Activated T-cell treated with anti-CD3 and anti-CD28 coated beads, Interleukin-2, amount 50 U/mL, for 1 hour (primary cell): Measurements from ENCODE around the gene ACTR10.

ENCODE experiments used
- DNase-seq: peaks from one replicate; pipeline ENCODE4 v3.0.0-alpha.2; 2020

ACTR10 gene

DNA sequence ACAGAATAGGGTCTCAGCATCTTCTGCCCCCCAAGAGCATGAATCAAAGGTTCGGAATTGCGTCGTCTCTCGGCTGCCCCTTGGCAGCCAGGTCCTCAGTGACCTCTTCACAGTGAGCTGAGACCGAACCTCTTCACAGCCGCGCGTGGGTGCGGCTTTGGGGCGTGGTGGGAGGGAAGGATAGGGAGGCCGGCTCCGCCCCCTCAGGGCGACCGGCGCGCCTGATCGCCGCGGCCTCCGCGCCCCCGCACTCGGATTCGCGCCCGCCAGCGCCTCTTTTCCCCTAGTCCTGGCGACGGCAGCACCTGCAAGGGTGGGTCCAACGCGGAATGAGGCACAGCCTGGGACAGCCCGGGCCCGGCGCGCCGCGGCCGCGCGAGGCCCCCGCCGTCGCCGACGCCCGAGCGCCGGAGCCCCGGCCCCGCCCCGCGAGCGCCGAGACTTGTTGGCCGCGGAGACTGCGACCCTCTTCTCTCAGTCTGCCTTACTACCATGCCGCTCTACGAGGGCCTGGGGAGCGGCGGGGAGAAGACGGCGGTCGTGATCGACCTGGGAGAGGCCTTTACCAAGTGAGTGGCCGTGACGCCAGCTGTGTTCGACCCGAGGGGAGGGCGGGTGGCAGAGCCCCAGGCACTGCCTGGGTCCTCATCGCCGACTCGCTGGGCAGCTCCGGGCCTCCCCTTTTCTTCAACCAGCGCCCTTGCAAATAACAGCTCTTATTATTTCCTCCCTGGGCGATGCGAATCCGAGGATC is at the start of gene ACTR10:
Gene ACTR10, plus strand, starts transcription at position 424 of the 754 bp plus-strand sequence. Its CDS starts 69 bp downstream, at position 493.
- DNase-seq = peak; percentile 96

DNA sequence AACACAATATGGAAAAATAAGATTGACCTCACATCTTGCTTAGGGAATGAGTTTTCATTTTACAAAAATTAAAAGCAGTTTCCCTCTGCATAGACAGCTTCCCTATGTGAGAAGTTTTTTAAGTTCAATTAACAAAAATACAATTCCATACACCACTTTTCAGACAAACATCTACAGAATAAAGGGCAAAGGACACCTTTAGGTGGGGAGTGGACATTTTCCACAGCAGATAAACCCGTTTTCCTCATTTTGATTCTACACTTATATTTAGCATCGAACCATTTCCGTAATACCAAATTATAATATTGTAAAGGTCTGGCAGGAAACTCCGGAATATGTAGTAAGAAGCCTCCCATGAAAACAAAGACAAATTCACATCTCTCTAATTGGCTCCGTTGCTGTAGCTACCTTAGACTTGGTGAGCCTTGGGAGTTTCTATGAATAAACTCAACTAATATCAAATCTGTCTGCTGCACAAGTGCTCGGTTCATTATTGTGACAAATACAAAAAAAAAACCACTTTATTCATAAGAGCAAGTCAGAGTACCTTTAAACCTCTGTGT is 49.6 kb upstream of the ACTR10 start:
- no peak for DNase-seq

DNA sequence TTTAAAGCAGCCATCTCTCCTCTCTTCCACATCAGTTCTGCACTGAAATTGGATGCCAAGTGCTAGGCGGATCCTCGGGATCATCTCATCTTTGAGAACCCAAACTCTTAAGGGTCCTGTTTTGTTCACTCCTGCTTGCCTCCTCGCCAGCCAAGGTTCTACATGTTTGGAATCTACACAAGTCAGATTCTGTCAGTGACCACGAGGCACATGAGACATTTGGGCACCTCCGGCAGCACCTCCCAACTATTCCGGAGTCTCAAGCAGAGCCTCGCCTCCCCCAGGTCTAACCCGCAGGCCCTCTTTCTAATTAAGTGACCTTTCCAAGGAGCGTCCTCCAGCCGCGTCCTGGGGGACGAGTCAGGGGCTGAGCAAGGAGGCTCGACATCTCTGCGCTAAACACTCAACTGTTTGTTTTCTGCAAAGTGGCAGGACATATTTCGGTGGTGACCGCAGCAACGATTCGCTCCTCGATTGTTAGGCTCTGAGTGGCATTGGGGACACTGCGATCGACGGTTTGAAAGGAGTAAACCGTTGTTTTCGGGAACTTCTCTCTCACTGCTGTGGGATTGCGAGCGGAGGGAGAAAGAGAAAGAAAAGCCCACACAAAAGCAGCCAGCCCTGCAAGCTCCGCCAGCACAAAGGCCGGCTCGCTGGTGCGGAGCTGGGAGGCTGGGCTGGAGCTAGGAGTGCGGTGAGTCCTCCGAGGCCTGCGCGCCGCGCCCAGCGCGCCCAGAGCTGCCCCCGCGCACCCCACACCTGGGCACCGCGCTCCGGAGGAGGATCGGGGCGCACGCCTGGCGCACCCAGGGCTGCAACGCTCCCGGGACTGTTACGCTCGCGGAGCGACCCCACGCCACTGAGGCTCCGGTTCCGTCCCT is 48.6 kb upstream of the ACTR10 start:
- DNase-seq = no peak

DNA sequence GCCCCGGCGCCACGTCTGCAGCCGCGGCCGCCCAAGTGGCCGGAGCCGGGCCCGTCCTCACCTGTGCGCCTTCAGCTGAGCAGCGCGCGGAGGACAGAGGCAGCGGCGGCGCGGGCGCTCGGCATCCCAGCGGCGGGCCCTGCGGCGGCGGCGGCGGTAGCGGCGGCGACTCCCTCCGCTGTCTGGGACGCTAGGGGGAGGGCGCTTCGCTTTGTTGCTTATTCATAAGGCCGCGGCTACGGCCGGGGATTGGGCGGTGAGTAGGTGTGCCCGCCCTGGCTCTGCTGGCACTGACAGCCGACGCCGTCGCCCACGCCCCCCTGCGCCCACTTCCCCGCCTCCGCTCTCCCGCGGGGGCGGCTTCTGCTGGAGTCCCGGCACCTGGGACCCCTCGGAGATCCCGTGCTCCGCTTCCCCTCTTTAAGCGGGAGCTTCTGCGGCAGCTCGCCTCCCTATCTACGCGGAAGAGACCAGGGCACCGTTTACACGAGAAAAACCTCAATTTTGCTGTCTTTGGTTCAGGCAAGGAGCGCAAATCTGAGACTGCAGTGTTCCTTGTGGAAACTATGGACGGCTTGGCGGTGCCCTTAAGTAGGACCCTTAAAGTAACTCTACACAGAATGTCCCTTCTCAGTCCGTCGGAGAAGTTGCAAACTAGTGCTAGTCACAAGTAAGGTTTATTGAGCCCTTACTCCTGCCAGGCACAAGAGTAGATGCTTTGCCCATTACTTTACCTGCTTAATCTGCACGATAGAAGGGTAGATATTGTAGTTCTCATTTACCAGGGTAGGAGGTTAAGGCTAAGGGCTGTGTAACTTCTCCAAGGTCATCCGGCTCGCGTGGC is 47.7 kb upstream of the ACTR10 start, which contains the start of gene ARMH4:
Gene ARMH4, minus strand, starts transcription at position 200 of the 844 bp plus-strand sequence. CDS start 12,855 bp downstream, outside the sequence.
- DNase-seq = peak; percentile 62

DNA sequence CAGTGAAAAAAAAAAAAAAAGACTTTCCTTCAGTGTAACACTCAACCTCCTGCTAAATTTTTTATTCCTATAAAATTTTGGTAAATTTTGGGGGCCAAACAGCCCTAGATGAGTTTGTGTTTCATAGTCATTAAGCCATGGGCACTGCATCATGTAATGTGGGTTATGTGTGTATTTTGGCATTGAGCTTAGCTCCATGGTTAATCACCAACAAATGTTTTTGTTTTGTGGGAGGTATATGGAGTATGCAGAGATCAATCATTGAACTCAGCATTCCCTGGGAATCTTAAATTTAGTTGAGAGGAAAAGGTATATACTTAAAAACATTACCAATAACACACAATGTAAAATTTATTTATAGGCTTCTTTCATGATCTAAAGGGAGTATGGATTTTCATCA is 39.4 kb upstream of the ACTR10 start:
- DNase-seq = no peak

DNA sequence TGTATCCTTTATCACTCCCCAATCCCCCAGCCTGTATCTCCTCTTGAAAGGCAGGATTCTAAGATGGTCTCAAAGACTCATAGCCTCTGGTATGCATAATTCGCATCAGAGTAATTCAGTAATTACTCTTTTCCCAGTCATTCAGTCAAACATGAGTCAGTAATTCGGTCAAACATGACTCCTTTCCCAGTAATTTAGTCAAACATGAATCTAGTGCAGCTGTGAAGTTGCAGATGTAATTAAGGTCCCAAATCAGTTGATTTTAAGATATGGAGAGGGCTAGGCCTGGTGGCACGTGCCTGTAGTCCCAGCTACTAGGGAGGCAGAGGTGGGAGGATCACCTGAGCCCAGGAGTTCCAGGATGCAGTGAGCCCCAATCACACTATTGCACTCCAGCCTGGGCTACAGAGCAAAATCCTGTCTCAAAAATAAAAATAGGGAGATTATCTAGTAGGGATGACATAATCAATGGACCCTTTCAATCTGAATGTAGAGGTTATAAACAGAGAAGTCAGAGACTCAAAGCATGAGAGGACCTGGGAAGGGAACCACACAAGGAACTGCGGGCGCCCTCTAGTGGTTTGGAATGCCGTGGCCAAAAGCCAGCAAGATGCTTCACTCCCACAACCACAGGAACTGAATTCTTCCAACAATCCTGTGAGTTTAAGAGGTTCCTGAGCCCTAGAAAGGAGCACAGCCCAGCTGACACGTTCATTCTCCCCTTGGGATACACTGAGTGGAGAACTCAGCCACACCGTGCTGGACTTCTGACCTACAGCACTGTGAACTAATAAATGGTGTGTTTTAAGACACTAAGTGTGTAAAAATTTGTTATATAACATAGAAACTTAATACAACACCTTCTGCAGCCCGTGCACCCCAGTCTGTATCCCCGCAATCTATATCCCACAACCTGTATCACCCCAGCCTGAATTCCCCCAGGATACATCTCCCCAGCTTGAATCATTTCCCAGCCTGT is 33.7 kb upstream of the ACTR10 start:
- peak; percentile 72 for DNase-seq

DNA sequence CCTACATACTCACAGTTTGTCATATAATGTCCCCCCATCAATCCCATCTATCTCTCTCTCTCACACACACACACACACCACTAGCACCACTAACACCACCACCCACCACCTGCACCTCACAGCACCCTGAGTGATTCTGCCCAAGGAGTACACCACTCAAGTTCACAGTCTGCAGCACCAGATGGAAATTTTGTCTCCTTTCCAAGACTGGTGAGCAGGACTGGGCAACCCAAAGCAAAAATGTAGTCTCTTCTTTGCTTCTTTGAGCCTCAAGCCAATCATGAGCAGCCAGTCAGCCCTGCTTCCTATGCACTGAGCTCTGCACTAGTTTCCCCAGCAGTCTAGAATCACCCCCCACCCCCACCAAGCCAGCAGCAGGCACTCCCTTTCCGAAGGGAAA is 32.9 kb upstream of the ACTR10 start:
- DNase-seq = no peak

DNA sequence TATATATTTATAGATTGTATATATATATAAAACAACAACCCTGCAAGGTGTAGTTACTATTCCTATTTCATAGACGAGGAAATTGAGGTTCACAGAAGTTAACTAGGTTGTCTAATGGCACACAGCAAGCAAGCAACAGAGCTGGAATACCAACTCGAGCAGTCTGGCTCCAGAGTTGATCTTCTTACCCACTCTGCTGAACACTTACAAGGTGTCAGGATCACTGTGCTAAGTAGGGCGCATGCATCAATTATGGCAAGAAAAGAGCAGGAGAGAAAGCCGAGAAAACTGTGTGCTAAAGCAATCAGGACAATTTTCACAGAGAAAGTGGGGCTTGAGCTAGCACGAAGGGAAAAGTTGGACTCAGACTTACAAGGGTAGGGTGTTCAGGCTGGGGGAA is 32.1 kb upstream of the ACTR10 start:
- DNase-seq = no peak

DNA sequence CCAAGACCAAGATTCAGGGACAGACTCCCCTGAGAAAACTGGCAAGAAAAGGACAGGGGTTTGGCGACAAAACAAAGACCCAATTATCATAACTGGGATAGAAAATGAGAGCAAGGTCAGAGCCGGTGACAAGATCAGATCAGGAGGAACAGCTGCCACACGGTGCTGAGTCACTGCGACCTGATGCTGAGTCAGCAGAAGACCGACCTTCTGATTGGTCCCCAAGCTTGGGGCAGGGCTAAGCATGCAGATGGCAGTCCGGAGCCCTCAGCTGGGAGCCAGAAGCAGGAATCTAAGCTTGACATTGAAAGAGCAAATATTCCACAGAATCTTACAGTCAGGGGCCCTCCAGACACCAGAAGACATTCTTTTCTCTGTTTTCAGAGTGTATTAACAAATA is 28.9 kb upstream of the ACTR10 start:
- peak; percentile 24 for DNase-seq

DNA sequence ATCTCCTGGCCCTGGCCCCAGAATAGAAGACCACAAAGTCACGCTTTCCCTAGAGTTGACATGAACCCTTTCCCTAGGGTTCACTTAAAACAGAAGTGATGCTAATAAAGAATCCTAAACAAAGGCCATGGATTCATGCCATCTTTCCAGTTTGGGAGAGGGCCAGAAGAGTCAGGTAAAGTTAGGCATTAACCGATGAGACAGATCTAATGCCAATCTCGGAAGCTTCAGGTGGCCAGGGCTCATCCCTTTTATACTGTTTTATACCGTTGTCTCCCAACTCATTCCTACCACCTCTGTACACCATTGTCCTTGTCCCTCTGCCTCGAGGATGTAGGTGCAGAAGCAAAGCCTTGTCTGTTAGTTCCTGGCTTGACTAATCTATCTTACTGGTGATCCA is 22.8 kb upstream of the ACTR10 start:
- DNase-seq = no peak

DNA sequence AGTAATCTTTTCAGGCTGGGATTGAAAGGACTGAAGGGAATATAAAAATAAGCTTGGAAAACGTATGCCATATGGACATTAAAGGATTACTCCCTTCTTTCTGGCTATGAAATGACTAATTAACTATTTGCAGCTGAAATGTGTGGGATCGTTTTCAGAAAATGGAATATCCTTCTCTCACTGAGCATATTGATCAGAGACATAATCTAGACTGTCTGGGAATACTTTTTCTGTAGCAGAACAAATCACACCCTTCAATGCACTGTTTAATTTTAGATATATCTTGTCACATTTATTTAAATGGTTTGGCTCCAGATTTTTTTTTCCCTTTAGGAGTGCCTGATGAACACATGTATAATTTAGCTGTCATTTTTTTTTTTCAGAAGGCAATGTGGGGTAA is 10.8 kb upstream of the ACTR10 start:
- no peak for DNase-seq

DNA sequence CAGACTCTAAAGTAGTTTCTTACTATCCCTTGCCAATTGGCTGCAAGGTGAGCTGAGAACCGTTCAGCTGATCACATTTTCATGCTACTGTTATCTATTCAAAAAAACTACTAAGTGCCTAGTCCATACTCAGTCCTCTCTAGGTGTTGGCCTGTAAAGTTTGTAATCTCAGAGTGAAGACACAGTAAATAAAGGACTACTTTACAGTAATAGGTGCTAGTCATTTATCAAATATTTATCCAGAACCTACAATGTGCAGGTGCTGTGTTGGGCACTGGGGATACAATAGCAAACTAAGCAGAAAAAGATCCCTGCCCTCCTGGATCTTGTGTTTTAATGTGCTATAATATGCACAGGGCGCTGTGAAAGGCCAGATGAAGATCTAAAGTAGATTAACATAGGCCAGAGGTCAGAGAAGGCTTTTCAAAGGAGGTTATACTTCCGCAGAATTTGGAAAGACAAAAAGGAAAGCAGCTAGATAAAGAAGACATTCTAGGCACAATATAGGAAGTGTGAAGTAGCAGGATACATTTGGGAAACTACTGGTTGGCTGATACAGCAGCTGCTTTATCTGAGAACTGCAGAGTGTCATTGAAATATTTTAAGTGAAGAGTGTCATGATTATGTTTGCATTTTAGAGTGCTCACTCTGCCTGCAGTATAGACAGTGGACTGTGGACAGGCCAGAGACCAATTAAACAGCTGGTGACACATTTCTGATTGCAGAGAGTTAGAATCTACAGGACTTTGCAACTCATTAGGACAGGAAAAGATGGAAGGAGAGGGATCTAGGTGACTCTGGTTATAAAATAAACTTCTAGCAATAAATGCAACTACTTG is 8.0 kb upstream of the ACTR10 start:
- DNase-seq = no peak

DNA sequence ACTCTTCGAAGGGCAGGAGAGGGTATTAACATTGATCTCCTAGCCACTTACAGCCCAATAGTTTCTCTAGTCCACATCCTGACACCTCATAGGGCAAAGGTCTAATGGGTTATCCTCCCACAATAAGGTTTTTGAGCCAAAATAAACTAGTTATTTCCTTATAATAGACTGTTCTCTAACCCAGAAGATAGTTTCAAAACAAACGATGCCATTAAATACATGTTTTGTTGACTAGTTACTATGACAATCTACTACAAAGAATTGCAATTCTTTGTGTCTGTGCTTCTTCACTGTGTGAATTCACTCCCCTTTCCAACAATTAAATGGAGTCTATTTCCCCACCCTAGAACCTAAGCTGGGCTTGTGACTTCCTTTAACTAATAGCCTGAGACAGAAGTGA is 6.4 kb upstream of the ACTR10 start:
- DNase-seq = no peak

DNA sequence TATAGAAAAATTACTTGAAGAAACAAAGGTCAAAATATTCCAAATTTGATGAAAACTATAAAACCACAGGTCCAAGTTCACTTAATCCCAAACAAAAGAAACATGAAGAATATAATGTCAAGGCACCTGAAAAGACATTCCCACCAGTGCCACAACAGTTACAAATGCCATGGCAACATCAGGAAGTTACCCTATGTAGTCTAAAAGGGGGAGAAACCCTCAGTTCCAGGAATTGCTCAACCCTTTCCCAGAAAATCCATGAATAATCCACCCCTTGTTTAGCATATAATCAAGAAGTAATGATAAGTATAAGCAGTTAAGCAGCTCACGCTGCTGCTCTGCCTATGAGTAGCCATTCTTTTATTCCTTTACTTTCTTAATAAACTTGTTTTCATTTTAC is 3.8 kb upstream of the ACTR10 start:
- DNase-seq = no peak

DNA sequence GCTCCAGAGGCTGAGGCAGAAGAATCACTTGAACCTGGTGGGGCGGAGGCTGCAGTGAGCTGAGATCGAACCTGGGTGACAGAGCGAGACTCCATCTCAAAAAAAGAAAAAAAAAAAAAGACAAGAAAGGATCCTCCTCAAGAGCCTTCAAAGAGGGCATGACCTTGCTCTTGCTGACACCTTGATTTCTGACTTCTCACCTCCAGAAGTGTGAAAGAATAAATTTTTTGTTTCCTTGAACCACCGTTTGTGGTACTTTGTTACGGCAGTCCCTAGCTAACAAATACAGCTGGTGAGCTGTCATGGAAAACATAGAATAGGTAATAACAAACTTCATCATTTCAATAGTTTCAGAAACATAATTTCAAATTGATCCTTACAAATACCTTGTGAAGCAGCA is 1.9 kb upstream of the ACTR10 start:
- DNase-seq = no peak

DNA sequence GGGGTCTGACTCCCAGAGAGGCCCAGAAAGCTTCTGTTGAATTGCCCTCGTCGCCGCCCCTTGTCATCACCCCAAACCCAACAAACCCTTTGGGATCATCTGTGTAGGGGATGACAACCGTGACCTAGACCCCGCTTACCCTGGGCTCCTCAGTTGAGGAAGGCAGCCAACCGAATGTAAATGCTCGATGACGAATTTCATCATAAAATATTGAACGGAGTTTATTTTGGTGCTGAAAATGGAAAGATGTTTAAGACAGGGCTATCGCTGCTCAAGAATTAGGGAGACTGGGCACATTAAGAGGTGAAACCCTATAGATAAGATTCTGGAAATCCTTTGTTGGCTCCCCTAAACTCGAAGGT is 512 bp downstream of the ACTR10 start:
- no peak for DNase-seq

DNA sequence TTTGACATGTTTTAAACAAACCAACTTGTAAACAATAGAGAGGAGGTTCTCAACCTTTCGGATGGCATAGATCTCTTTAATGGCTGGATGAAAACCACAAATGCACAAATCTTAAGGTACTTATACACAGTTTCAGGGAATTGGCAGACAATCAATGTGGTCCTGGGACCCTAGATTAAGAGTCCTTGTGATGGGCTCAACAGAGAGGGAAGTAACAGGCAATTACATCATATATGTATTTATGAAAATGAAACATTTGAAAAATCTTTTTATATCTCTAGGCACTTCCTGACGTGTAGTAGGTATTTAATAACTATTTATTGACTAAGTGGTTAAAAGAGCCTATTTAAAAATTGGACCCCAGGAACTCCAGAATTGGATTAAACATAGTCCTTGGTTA is 897 bp downstream of the ACTR10 start:
- DNase-seq = no peak

DNA sequence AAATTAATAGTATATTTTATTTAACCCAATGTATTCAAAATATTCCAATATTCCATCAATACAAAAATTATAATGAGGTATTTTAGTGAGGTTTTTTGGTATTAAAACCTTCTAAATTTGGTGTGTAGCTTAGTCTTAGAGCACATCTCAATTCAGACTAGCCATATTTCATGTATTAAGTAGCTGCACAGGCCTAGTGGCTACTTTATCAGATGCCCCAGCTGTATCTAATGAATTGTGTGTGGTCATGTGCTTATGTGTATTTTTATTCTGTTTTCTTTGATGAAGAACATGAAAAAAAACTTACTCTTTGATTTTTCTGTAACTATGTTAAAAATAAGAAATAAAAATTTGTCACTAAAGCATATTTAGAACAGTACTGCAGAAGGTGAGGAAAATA is 13.2 kb downstream of the ACTR10 start:
- DNase-seq = no peak

DNA sequence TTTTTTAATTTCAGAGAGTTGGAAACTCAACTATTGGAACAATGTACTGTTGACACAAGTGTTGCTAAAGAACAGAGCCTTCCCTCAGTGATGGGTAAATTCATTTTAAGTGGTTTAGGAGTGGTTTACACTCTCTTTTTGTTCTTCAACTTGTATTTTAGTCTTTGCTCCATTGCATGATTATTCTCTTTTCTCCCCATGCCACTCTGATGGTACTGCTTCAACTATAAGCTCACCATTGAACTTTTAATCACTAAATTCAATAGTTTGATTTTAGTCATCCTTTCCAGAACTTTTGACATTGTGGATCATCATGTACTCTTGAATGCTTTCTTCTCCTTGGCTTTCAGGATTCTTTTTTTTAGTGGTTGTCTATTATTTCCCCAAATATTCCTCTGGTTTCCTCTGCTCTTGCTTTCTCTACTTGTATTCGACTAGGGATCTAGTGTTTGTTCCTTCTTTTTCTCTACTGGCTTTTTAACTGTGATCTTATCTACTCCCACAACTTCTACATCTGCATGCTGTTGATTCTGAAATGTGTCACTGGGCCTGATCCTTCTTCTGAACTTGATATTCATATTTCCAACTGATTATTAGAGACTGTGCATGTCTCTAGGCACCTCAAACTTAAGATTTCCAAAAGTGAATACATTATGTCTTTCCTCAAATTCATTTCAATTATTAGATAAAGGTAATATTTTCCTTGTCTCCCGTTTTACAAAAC is 15.4 kb downstream of the ACTR10 start:
- DNase-seq = no peak

DNA sequence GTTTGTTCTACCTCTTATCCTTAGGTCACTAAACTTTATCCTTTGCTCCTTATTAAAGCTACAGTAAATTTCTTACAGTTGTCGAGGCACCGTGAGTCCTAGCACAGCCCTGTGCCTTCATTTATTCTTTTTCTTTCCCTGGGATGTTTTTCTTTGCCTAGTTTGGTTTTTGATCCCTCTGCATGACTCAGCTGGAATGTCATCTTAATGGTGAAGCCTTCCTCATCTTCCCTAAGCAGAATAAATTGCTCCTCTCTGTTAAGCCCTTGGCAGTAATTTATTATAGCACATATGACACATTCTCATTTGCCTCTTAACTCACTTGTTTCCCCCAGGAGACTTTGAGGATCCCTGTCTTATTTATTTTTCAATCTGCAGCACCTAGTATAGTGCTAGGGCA is 16.6 kb downstream of the ACTR10 start:
- DNase-seq = no peak
